ENCODE measurements around the gene COL23A1.
A peak's percentile ranks its signal among the peaks of the same experiment; 100 is the strongest.

COL23A1 gene

GRCh38 chr5:178339272-178339671, 250.9 kb downstream of the COL23A1 start:
- no peak for DNase-seq (ENCODE audit: low spot score)

GRCh38 chr5:178338750-178339144, 251.4 kb downstream of the COL23A1 start:
- no peak for DNase-seq (ENCODE audit: low spot score)

GRCh38 chr5:178338126-178338749, 252.0 kb downstream of the COL23A1 start:
- no peak for DNase-seq (ENCODE audit: low spot score)

- DNase-seq (ENCODE audit: low spot score), result no peak
These were observed 252.9 kb downstream of the COL23A1 start for GRCh38 chr5:178337334-178337741.

GRCh38 chr5:178336889-178337288, 253.3 kb downstream of the COL23A1 start:
- DNase-seq (ENCODE audit: low spot score), result no peak

GRCh38 chr5:178335302-178336030, 254.7 kb downstream of the COL23A1 start:
- no peak for DNase-seq (ENCODE audit: low spot score)

GRCh38 chr5:178334861-178335260, 255.3 kb downstream of the COL23A1 start:
- no peak for DNase-seq (ENCODE audit: low spot score)

- no peak for DNase-seq (ENCODE audit: low spot score)
These were observed 256.2 kb downstream of the COL23A1 start for GRCh38 chr5:178333821-178334481.

GRCh38 chr5:178332210-178332641, 258.0 kb downstream of the COL23A1 start:
- DNase-seq (ENCODE audit: low spot score), result no peak

- peak; percentile 5 for DNase-seq (ENCODE audit: low spot score)
These were observed 258.6 kb downstream of the COL23A1 start for GRCh38 chr5:178331491-178331996.

GRCh38 chr5:178330791-178331404, 259.3 kb downstream of the COL23A1 start:
- DNase-seq (ENCODE audit: low spot score), result no peak

- DNase-seq (ENCODE audit: low spot score), result no peak
These were observed 261.1 kb downstream of the COL23A1 start for GRCh38 chr5:178328826-178329730.

GRCh38 chr5:178327931-178328711, 262.1 kb downstream of the COL23A1 start:
- no peak for DNase-seq (ENCODE audit: low spot score)

- no peak for DNase-seq (ENCODE audit: low spot score)
These were observed 262.7 kb downstream of the COL23A1 start for GRCh38 chr5:178327446-178327845.

GRCh38 chr5:178326374-178326715, 263.8 kb downstream of the COL23A1 start:
- no peak for DNase-seq (ENCODE audit: low spot score)

- DNase-seq (ENCODE audit: low spot score), result no peak
These were observed 264.4 kb downstream of the COL23A1 start for GRCh38 chr5:178325679-178326373.

GRCh38 chr5:178325311-178325678, 264.9 kb downstream of the COL23A1 start:
- DNase-seq (ENCODE audit: low spot score), result no peak

GRCh38 chr5:178324481-178325310, 265.5 kb downstream of the COL23A1 start:
- no peak for DNase-seq (ENCODE audit: low spot score)

- no peak for DNase-seq (ENCODE audit: low spot score)
These were observed 266.2 kb downstream of the COL23A1 start for GRCh38 chr5:178323961-178324360.
